Measurements from ENCODE around the gene STMND1. TPM values are rescaled to one million over a fixed set of nuclear protein-coding genes. Genes with fewer than 3 reads are reported as not detected.

Gene STMND1
- total and polyA plus RNA-seq, 10 of the 15 experiments (the other 5 are each of a cell fraction or from before 2014, with no cell fraction given), result 0.15 TPM; not detected in 9

- no peak overlapping the region for H3K27ac ChIP-seq (ENCODE audit: control insufficient read depth, insufficient read depth)
- DNase-seq (ENCODE audit: low read depth, low spot score) (no peak), FAIRE-seq (no peak), ATAC-seq (no peak)
- no peak overlapping the region for H3K4me2 ChIP-seq (ENCODE audit: control insufficient read depth, insufficient read depth)
- H3K9ac ChIP-seq (ENCODE audit: control insufficient read depth, insufficient read depth, low read length), result no peak overlapping the region
- no peak overlapping the region for H3K4me3 ChIP-seq
- no peaks in the 10 kb centered on the region for H3K79me2 ChIP-seq (ENCODE audit: control insufficient read depth, insufficient read depth, low read length)
- ChIA-PET SMC1A (ENCODE audit: uncharacterized antibody, unreplicated experiment) (no interaction called here), RAD21 (ENCODE audit: unreplicated experiment) (no interaction called here), CTCF (no interaction called here), POLR2A (no interaction called here)
- H4K20me1 ChIP-seq (ENCODE audit: control insufficient read depth, insufficient read depth), result no peaks in the 10 kb centered on the region
- H3K36me3 ChIP-seq (ENCODE audit: control insufficient read depth in 2 of 2, insufficient read depth in 2 of 2, low read length in 1 of 2), result no peaks in the 10 kb centered on the region
- intact Hi-C loops (cut with micrococcal nuclease; ENCODE audit: unreplicated experiment), result no loop called here
- H3K9me3 ChIP-seq (replicated peaks; ENCODE audit: control insufficient read depth, insufficient read depth, low read length), result no peaks in the 10 kb centered on the region
- in situ Hi-C loops (cut with MboI), result no loop called here
- no peak overlapping the region for H2AFZ ChIP-seq (ENCODE audit: control insufficient read depth, low read depth, low read length)
- BruUV-seq (replicated peaks), result no TSS peak
- no peaks in the 10 kb centered on the region for H3K27me3 ChIP-seq (replicated peaks in 1 of 2; ENCODE audit: control insufficient read depth in 2 of 2, insufficient read depth in 2 of 2, low read length in 1 of 2)
- 8% methylated on average over 3 of the region's 3 CpGs for WGBS (ENCODE audit: insufficient coverage, insufficient replicate concordance, low lambda C conversion rate, missing lambda C conversion rate)
- H3K4me1 ChIP-seq (ENCODE audit: control insufficient read depth, insufficient read depth, low read length), result no peaks in the 10 kb centered on the region
- TF ChIP-seq ZNF24 (IDR thresholded peaks at IDR 0.05) (no peak), TARDBP (IDR thresholded peaks at IDR 0.05; ENCODE audit: borderline replicate concordance) (no peak), FOXM1 (IDR thresholded peaks at IDR 0.05; ENCODE audit: low read depth, low read length) (no peak), SIX5 (IDR thresholded peaks at IDR 0.05; ENCODE audit: low read depth, low read length, severe bottlenecking) (no peak)
Measured at GRCh38 chr6:17059850-17060249, 42.0 kb upstream of the STMND1 start.

DNA sequence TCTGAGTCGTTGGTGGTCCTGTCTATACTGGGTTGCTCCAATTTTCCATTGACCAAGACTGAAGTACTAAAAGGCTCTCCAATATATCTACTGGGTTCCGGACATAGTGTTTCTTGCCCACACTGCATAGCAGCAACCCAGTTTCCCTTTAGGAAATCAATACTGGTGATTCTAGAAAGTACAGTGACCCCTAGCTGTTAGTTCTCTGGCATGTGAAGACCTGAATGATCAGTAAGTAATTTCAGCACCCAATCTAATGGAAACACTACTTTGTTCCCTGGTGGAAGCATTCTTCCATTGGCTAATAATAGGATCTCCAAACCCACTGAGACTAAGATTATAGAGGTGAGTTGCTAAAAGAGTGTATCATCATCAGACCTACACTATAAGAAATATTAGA, 40.8 kb upstream of the STMND1 start:
- intact Hi-C loops (cut with micrococcal nuclease; ENCODE audit: unreplicated experiment), result no loop called here
- FAIRE-seq, result no peak
- H2AFZ ChIP-seq (ENCODE audit: control insufficient read depth, low read depth, low read length), result no peak overlapping the region
- H4K20me1 ChIP-seq (ENCODE audit: control insufficient read depth, insufficient read depth), result no peaks in the 10 kb centered on the region
- H3K4me3 ChIP-seq, result no peak overlapping the region
- ATAC-seq, result no peak
- H3K27me3 ChIP-seq (replicated peaks in 1 of 2; ENCODE audit: control insufficient read depth in 2 of 2, insufficient read depth in 2 of 2, low read length in 1 of 2), result no peaks in the 10 kb centered on the region
- H3K4me2 ChIP-seq (ENCODE audit: control insufficient read depth, insufficient read depth), result no peak overlapping the region
- BruUV-seq (replicated peaks), result no TSS peak
- no peak overlapping the region for H3K27ac ChIP-seq (ENCODE audit: control insufficient read depth, insufficient read depth)
- SMC1A ChIA-PET (ENCODE audit: uncharacterized antibody, unreplicated experiment), result no interaction called here
- no peaks in the 10 kb centered on the region for H3K36me3 ChIP-seq (ENCODE audit: control insufficient read depth in 2 of 2, insufficient read depth in 2 of 2, low read length in 1 of 2)
- POLR2A ChIA-PET, result interaction anchor here (0.7 kb wide), 1 partner anchor 92 kb away, joined by 3 read pairs; no protein-coding TSS in a partner anchor
- RAD21 ChIA-PET (ENCODE audit: unreplicated experiment), result no interaction called here
- no peak overlapping the region for H3K9ac ChIP-seq (ENCODE audit: control insufficient read depth, insufficient read depth, low read length)
- H3K9me3 ChIP-seq (replicated peaks; ENCODE audit: control insufficient read depth, insufficient read depth, low read length), result no peaks in the 10 kb centered on the region
- CTCF ChIA-PET, result no interaction called here
- 27% methylated on average over 2 of the region's 2 CpGs for WGBS (ENCODE audit: insufficient coverage, insufficient replicate concordance, low lambda C conversion rate, missing lambda C conversion rate)
- in situ Hi-C loops (cut with MboI), result no loop called here
- DNase-seq (ENCODE audit: low read depth, low spot score), result no peak
- H3K4me1 ChIP-seq (ENCODE audit: control insufficient read depth, insufficient read depth, low read length), result no peaks in the 10 kb centered on the region
- H3K79me2 ChIP-seq (ENCODE audit: control insufficient read depth, insufficient read depth, low read length), result no peaks in the 10 kb centered on the region
- TF ChIP-seq RUNX3 (IDR thresholded peaks at IDR 0.05; ENCODE audit: low read length) (no peak), BMI1 (IDR thresholded peaks at IDR 0.05; ENCODE audit: borderline replicate concordance) (no peak), MXI1 (IDR thresholded peaks at IDR 0.05; ENCODE audit: low read depth, low read length) (no peak), GABPA (IDR thresholded peaks at IDR 0.05; ENCODE audit: low read depth) (no peak), NRF1 (conservative IDR thresholded peaks at IDR 0.05; ENCODE audit: low read depth, low read length) (no peak), NR2F1 (conservative IDR thresholded peaks at IDR 0.05) (no peak), DPF2 (IDR thresholded peaks at IDR 0.05) (no peak), EGR1 (IDR thresholded peaks at IDR 0.05; ENCODE audit: borderline replicate concordance in 1 of 2, low read depth in 2 of 2, low read length in 2 of 2) (no peak)
- TF ChIP-seq, protein P1, sequence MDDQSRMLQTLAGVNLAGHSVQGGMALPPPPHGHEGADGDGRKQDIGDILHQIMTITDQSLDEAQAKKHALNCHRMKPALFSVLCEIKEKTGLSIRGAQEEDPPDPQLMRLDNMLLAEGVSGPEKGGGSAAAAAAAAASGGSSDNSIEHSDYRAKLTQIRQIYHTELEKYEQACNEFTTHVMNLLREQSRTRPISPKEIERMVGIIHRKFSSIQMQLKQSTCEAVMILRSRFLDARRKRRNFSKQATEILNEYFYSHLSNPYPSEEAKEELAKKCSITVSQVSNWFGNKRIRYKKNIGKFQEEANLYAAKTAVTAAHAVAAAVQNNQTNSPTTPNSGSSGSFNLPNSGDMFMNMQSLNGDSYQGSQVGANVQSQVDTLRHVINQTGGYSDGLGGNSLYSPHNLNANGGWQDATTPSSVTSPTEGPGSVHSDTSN (IDR thresholded peaks at IDR 0.05; ENCODE audit: insufficient replicate concordance, low read depth, low read length), result no peak
- TF ChIP-seq, protein P2, sequence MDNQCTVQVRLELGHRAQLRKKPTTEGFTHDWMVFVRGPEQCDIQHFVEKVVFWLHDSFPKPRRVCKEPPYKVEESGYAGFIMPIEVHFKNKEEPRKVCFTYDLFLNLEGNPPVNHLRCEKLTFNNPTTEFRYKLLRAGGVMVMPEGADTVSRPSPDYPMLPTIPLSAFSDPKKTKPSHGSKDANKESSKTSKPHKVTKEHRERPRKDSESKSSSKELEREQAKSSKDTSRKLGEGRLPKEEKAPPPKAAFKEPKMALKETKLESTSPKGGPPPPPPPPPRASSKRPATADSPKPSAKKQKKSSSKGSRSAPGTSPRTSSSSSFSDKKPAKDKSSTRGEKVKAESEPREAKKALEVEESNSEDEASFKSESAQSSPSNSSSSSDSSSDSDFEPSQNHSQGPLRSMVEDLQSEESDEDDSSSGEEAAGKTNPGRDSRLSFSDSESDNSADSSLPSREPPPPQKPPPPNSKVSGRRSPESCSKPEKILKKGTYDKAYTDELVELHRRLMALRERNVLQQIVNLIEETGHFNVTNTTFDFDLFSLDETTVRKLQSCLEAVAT (IDR thresholded peaks at IDR 0.05), result no peak
- TF ChIP-seq, protein P3, sequence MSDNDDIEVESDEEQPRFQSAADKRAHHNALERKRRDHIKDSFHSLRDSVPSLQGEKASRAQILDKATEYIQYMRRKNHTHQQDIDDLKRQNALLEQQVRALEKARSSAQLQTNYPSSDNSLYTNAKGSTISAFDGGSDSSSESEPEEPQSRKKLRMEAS (IDR thresholded peaks at IDR 0.05; ENCODE audit: low read depth, low read length), result no peak

Data from GM12878 (cell line).